Cardiac septum (tissue), 1 donor: ENCODE data around the gene ATAD2B. TPM values are rescaled to one million over a fixed set of nuclear protein-coding genes. Genes with fewer than 3 reads are reported as not detected.

Experiments
- total RNA-seq: library from RNA; stranded (reverse); fragmentation: NEBNext Ultra II Directional; extraction: Animal tissue kit (Norgen Biotek cat#: 25700); gene quantifications from one replicate; pipeline ENCODE4 v1.2.1, GENCODE V29; 2021
- donor health status: DM: no; HTN: no; CAD: no.

Gene ATAD2B
- total RNA-seq, 1 donor from 2014 or later = 14.3 TPM

Other genes with a start within 250 kb of the ATAD2B start
- gene UBXN2A, start 13.3 kb upstream of the ATAD2B start, total RNA-seq = 22.4 TPM
- not detected for gene MFSD2B, start 83.0 kb upstream of the ATAD2B start, total RNA-seq
- 4.4 TPM for gene WDCP, start 120.3 kb upstream of the ATAD2B start, total RNA-seq
- gene FKBP1B, start 122.6 kb upstream of the ATAD2B start, total RNA-seq = 2.0 TPM
- 53.1 TPM for gene SF3B6, start 149.2 kb upstream of the ATAD2B start, total RNA-seq
- gene TP53I3, start 157.7 kb upstream of the ATAD2B start, total RNA-seq = 8.3 TPM
- 1.0 TPM for gene PFN4, start 196.2 kb upstream of the ATAD2B start, total RNA-seq
- 30.5 TPM for gene FAM228B, start 196.3 kb upstream of the ATAD2B start, total RNA-seq
- 0.35 TPM for gene FAM228A, start 247.9 kb upstream of the ATAD2B start, total RNA-seq